ENCODE data around the gene G3BP1.

GRCh38 chr5:151793358-151793757 is 21.6 kb downstream of the G3BP1 start:
- TF ChIP-seq, protein P1, sequence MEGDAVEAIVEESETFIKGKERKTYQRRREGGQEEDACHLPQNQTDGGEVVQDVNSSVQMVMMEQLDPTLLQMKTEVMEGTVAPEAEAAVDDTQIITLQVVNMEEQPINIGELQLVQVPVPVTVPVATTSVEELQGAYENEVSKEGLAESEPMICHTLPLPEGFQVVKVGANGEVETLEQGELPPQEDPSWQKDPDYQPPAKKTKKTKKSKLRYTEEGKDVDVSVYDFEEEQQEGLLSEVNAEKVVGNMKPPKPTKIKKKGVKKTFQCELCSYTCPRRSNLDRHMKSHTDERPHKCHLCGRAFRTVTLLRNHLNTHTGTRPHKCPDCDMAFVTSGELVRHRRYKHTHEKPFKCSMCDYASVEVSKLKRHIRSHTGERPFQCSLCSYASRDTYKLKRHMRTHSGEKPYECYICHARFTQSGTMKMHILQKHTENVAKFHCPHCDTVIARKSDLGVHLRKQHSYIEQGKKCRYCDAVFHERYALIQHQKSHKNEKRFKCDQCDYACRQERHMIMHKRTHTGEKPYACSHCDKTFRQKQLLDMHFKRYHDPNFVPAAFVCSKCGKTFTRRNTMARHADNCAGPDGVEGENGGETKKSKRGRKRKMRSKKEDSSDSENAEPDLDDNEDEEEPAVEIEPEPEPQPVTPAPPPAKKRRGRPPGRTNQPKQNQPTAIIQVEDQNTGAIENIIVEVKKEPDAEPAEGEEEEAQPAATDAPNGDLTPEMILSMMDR (IDR thresholded peaks at IDR 0.05): no peak
- TF ChIP-seq POLR2A (IDR thresholded peaks at IDR 0.05): no peak

All from esophagus squamous epithelium (tissue), 4 donors.